GM21619 (cell line): Measurements from ENCODE around the gene CRIM1.

Experiments
- ATAC-seq: cut with Tn5 transposase; IDR thresholded peaks from one replicate; pipeline ENCODE4 v1.9.1; 2021; ENCODE audit not compliant: unreplicated experiment

The CRIM1 gene

DNA sequence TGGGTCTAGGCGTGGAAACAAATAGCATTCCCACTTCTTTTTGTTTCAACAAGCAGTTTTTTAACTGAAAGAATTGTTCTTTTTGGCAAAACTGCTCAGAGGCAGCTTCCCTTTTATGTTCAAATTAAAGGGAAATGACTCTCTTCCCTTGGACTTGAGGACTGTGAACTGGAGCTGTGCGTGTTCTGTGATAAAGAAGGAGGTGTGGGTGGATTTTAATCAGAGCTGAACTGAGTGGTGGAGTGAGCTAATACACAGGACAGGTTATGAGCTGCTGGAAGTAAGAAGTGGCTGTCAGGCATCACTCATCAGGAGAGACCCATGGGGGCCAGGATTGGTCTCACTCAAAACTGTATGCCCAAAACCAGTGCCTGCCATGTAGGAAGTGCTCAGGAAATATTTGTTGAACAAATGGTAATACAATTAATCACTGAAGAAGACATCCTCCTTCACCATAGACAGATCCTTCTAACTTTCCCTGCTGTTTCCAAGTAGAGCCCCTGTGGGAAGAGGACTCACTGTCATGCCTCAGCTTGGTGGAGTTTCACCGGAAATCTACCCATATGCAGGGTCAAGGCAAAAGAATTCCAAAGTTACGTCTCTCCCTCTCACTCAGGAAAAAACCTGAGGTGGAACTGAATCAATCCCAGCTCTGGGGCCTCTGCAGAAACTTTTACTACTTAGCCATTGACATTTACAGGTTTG, 186.5 kb downstream of the CRIM1 start:
- no peak for ATAC-seq

DNA sequence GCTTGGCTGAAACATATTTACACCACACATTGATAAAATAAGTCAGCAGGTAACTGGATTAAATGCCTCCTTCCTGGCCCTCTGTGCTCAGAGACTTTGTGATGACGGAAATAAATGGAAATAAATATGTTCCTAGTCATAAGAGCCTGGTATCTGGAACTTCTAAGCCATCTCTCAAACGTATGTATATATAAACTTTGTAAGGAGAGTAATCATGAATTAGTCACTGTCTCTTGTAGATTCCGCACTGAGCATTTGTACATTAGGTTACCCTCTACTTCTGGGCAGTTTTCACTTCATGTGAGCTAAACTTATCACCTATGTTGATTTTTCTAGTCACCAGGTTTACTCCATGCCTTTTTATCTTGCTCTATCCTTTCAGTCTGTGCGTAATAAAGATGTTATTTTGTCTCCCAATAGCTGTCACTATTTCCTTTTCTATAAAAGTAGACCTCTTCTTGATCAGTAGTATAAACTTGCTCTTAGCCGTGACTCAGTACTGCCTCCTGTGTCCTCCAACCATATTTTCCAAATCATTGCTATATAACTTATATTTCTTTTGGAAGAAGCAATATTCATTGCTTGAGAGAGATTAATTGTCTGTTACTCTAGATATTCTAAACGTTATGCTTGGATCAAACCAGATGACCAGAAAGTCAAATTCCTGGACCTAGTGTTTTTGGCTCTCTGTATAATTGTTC, 189.2 kb downstream of the CRIM1 start:
- ATAC-seq: no peak

- ATAC-seq: no peak
Observed at GRCh38 chr2:36545871-36546416, 190.4 kb downstream of the CRIM1 start.

GRCh38 chr2:36547906-36548305, 192.3 kb downstream of the CRIM1 start:
- ATAC-seq: no peak

DNA sequence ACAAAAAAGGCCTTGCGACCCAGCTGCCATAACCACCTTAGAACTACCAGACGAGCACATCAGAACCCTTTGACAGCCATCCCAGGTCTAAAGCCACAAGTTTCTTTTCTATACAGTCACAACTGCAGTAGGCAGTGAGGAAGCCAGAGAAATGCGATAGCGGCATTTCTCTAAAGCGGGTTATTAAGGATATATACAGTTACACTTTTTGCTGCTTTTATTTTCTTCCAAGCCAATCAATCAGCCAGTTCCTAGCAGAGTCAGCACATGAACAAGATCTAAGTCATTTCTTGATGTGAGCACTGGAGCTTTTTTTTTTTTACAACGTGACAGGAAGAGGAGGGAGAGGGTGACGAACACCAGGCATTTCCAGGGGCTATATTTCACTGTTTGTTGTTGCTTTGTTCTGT, 193.6 kb downstream of the CRIM1 start:
- ATAC-seq: no peak

DNA sequence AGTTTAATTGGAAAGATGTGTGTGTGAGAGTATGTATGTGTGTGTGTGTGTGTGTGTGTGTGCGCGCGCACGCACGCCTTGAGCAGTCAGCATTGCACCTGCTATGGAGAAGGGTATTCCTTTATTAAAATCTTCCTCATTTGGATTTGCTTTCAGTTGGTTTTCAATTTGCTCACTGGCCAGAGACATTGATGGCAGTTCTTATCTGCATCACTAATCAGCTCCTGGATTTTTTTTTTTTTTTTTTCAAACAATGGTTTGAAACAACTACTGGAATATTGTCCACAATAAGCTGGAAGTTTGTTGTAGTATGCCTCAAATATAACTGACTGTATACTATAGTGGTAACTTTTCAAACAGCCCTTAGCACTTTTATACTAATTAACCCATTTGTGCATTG, 194.4 kb downstream of the CRIM1 start:
- no peak for ATAC-seq

DNA sequence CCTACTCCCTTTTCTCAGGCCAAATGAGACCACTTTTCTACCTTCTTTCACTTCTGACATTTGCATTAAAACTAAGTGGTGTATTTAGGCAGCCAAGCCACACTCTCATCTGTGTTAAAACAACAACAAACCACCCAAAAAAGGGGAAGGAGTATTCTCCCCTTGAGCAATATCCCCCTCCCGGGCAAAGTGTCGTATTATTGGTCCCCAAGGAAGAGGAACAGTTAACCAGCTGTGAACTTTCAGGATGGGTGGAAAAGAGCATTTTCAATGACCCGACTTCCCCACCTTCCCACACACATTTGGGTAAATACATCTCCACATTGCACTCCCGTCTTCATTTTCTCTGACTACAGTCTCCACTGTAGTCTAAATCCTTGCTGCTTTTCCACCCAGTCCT, 198.1 kb downstream of the CRIM1 start:
- no peak for ATAC-seq

DNA sequence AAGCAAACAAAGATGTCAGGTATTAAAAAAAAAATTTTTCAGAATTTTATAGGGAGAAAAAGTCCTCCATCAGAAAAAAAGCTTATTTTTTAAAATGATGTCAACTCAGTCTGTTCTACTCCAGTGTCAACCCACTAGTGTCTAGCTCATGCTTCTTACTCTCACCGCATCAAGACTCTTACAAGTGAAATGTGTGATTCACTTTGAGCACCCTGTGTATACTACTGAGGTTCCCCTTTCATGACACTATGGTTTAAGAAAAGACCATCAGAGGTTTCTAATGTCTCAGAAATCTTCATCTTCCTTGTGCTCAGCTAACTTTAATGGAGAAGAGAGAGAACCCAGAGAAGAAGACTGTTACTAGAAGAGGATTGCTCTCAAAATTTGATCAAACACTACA, 199.0 kb downstream of the CRIM1 start:
- ATAC-seq: no peak

DNA sequence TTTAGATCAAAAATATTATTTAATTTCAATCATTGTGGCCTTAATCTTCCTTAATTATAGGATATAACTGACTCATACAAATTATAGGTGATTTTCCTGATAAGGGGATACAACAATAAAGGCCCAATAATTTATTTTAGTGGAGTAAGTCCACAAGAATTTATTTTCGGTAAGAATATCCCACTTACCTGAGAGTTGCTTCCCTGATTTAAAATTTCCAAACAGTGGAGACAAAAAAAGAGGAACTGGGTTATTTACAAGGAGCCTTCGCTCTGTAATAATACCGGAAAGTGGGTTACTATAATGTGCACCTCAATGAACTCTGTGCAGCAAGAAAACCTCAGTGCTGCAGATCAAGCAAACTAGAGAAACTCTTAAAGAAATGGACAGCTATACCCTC, 200.2 kb downstream of the CRIM1 start:
- no peak for ATAC-seq

GRCh38 chr2:36556842-36557241, 201.3 kb downstream of the CRIM1 start:
- no peak for ATAC-seq

DNA sequence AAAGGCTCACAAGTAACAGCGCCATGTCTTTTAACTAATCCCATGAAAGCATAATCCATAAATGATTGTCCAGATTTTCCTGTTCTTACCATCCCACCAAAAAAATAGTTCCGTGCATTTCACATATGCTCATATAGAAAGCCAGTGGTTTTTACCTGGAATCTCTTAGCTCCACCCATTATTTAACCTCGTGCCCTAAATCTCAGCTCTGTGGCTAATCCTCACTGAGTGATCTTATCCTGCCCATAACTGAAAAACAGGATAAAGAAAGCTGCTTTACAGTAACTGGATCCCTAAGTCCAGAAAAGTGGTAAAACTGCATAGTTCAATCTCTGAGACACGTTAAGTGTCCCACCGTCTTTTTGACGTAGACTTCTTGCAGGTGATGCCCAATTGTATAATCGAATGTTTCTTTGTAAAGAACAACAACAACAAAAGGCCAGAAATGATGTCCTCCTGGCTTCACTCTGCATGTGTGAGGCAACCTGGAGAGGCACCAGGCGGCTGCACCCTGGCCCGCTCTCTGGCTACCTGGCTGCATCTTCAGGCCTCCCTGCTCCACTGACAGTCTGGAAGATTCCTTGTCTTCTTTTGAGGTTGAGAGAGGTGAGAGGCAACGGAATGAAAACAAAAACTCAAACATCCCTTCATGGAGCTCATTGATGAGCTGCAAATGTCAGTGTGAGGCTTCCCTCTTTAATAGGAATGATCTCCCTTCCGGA, 203.8 kb downstream of the CRIM1 start:
- ATAC-seq: no peak

- no peak for ATAC-seq
Observed at GRCh38 chr2:36560726-36561125, 205.1 kb downstream of the CRIM1 start.

- ATAC-seq: no peak
Observed at GRCh38 chr2:36561237-36561944, 205.8 kb downstream of the CRIM1 start.

GRCh38 chr2:36562240-36562639, 206.7 kb downstream of the CRIM1 start:
- no peak for ATAC-seq

DNA sequence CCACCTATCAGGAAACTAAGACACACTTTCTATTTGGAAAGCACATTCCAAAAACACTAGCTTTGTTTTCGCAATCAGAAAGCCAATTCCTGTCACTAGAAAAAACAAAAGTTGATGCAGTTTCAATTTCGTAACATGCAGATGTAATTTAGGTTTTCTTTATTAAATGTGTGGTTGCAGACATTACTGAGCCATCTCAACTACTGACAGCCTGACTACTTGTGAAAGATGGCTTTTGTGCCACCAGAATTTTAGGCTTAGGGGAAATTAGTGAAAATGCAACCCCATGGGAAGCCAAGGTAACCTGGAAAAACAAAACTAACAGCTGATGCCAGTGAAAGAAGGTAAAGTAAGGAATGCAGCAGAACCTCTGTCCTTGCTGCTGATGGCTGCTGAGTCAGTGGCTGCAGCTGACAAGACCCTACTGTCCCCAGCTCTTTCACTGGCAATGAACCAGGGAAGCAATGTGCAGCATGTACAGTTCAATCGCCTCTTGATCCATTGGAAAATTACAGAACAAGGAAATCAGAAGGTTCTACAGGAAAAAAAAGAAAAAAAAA, 207.5 kb downstream of the CRIM1 start:
- no peak for ATAC-seq

GRCh38 chr2:36564377-36564930, 208.9 kb downstream of the CRIM1 start:
- ATAC-seq: no peak

- no peak for ATAC-seq
Observed at GRCh38 chr2:36565712-36566111, 210.1 kb downstream of the CRIM1 start.

DNA sequence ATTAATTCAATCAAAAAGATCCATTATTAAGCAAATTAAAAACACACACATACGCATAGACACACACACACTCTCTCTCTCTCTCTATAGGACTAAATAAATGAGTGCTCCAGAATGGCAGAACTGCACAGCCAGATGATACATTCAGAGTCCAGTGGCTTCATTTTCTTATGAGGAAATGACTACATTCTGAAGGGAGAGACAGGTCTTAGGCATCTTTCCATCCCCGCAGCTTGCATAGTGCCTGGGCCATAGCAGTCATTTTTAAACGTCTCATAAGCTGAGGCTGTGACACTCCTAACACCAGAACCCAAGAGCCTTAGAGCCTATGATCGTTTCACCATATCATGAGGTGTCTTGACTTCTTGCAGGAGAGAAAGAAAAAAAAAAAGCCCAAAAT, 211.3 kb downstream of the CRIM1 start:
- no peak for ATAC-seq

DNA sequence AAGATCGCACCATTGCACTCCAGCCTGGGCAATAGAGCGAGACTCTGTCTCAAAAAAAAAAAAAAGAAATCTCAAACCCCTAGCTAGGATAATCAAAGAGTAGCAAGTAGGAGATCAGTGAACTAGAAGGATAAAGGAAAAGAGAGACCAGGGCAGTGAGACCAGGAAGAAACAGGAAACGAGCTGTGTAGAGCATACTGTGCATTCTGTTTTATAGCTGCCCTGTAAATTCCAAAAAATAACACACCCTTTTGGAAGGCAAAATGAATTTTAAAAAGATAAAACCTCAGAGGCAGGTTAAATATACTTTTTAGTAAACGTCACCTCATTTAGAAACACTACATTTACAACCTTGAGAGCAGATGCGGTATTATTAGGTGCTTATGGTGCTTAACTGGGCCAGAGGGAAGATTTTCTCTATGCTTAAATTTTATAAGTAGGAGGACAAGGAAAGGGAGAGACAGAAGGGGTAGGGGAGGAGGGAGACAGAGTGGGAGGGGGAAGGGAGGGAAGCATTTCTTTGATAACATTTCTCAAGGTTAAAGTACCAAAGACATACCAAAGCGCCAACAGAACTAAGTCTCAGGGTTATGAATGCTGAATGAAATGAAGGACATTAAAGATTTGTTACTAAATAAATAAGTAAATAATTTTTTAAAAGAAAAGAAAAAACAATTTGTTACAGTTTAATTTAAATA, 212.3 kb downstream of the CRIM1 start:
- ATAC-seq: no peak
